CD4-positive, alpha-beta T cell (primary cell): ENCODE data around the gene TTC9B. TPM values are rescaled to one million over a fixed set of nuclear protein-coding genes. Genes with fewer than 3 reads are reported as not detected.

Experiments
- ATAC-seq: fragments of 200-7000 bp; cut with Tn5 transposase; one replicate; pipeline ENCODE4 v1.10.0; 2022; ENCODE audit warnings: mild to moderate bottlenecking; ENCODE audit not compliant: poor library complexity
- CTCF ChIA-PET: fragments of 350-600 bp; sonication (Branson Sonifier 250); formaldehyde crosslinking; loops from one replicate; lab custom pipeline; 2021; ENCODE audit warnings: antibody characterized with exemption, inconsistent platforms; lab: Charles Lee
- POLR2A ChIA-PET: fragments of 350-600 bp; sonication (Branson Sonifier 250); formaldehyde crosslinking; loops from one replicate; lab custom pipeline; 2021; ENCODE audit warnings: antibody characterized with exemption, inconsistent platforms; lab: Charles Lee
- DNase-seq, 14 experiments: peaks; one replicate each; pipeline ENCODE4 v3.0.0-alpha.2; 2013 to 2020; ENCODE audit warnings: mixed read lengths in 2 of 14
- H3K27ac ChIP-seq, 2 donors: one replicate each; pipeline versions ENCODE4 v1.5.1 to v1.7.0; 2013; ENCODE audit warnings: low read length in 2 of 2, low read depth in 1 of 2, mild to moderate bottlenecking in 1 of 2
- H3K27me3 ChIP-seq, 2 experiments: 1 replicate in 1 of 2; 2 replicates in 1 of 2; pipeline versions ENCODE4 v1.6.1 to v1.7.0; 2013; ENCODE audit warnings: low read length in 2 of 2, control low read depth in 1 of 2, mild to moderate bottlenecking in 1 of 2, moderate library complexity in 1 of 2; ENCODE audit not compliant: insufficient read depth in 2 of 2, control insufficient read depth in 1 of 2
- H3K36me3 ChIP-seq: one replicate; pipeline ENCODE4 v1.6.1; 2013; ENCODE audit warnings: low read length, control low read depth; ENCODE audit not compliant: insufficient read depth
- H3K4me1 ChIP-seq: one replicate; pipeline ENCODE4 v1.6.1; 2013; ENCODE audit warnings: low read length, control low read depth; ENCODE audit not compliant: insufficient read depth
- H3K4me3 ChIP-seq: one replicate; pipeline ENCODE4 v1.5.1; 2013; ENCODE audit warnings: mild to moderate bottlenecking, low read length, moderate library complexity
- H3K9me3 ChIP-seq, 2 experiments: 1 replicate in 1 of 2; 2 replicates in 1 of 2; pipeline versions ENCODE4 v1.6.1 to v1.7.0; 2013; ENCODE audit warnings: low read length in 2 of 2, mild to moderate bottlenecking in 2 of 2, control low read depth in 1 of 2, moderate library complexity in 1 of 2; ENCODE audit not compliant: control insufficient read depth in 1 of 2, insufficient read depth in 1 of 2
- H3K27ac Mint-ChIP-seq: one replicate; pipeline ENCODE4 v1.8.0; 2020; ENCODE audit warnings: mixed read lengths
- H3K27me3 Mint-ChIP-seq: one replicate; pipeline ENCODE4 v1.8.0; 2021; ENCODE audit warnings: mixed read lengths
- H3K36me3 Mint-ChIP-seq: one replicate; pipeline ENCODE4 v1.8.0; 2021; ENCODE audit warnings: low read depth, mixed read lengths
- H3K4me1 Mint-ChIP-seq: one replicate; pipeline ENCODE4 v1.8.0; 2021; ENCODE audit warnings: low read depth, mixed read lengths
- H3K4me3 Mint-ChIP-seq: one replicate; pipeline ENCODE4 v1.8.0; 2020; ENCODE audit warnings: mild to moderate bottlenecking, mixed read lengths
- H3K9me3 Mint-ChIP-seq: one replicate; pipeline ENCODE4 v1.8.0; 2020; ENCODE audit warnings: mixed read lengths
- CTCF ChIP-seq: fragments of 200-600 bp; IDR thresholded peaks from one replicate; pipeline ENCODE4 v1.8.0; 2022; ENCODE audit warnings: antibody characterized with exemption, mild to moderate bottlenecking
- intact Hi-C, 2 experiments: fragments of 100-400 bp; cut with DNase I in 1 of 2; cut with micrococcal nuclease in 1 of 2; formaldehyde crosslinking; loops; one replicate each; pipeline versions ENCODE4 v1.15.1 to v1.9.0; 2023 to 2025; cut with DNase I, micrococcal nuclease
- total RNA-seq, 174 experiments: library from RNA in 2 of 174; stranded (reverse) in 2 of 174; gene quantifications; one replicate each; pipeline ENCODE4 v1.2.3 and lab custom pipeline; 2021 to 2026

TTC9B gene
- total RNA-seq, 2 experiments from 2014 or later: not detected

GRCh38 chr19:40216777-40217026 is 1.5 kb downstream of the TTC9B start:
- no peak for ATAC-seq

GRCh38 chr19:40216013-40216776 is 2.0 kb downstream of the TTC9B start:
- H3K4me3 Mint-ChIP-seq: no peak overlapping the region
- intact Hi-C loops: no loop called here
- CTCF ChIA-PET: no interaction called here

More at GRCh38 chr19:40216777-40217026, 1.5 kb downstream of the TTC9B start:
- intact Hi-C loops: no loop called here
- POLR2A ChIA-PET: no interaction called here
- no peaks in the 10 kb centered on the region for H3K36me3 ChIP-seq
- H3K4me3 Mint-ChIP-seq: no peak overlapping the region
- H3K4me3 ChIP-seq: no peak overlapping the region
- H3K27me3 Mint-ChIP-seq: peaks cover 47% of the 10 kb centered on the region
- CTCF ChIA-PET: no interaction called here
- no peak overlapping the region for H3K27ac ChIP-seq
- no peak overlapping the region for H3K27ac Mint-ChIP-seq
- H3K4me1 ChIP-seq: peaks cover 9% of the 10 kb centered on the region
- TF ChIP-seq CTCF: no peak
- peaks cover 33 to 38% of the 10 kb centered on the region in 2 experiments for H3K27me3 ChIP-seq
- H3K9me3 Mint-ChIP-seq: no peaks in the 10 kb centered on the region
- H3K36me3 Mint-ChIP-seq: no peaks in the 10 kb centered on the region
- peaks cover under 1% of the 10 kb centered on the region for H3K4me1 Mint-ChIP-seq
- no peak for DNase-seq
- H3K9me3 ChIP-seq: peaks cover 0 to 9% of the 10 kb centered on the region in 2 experiments

DNA sequence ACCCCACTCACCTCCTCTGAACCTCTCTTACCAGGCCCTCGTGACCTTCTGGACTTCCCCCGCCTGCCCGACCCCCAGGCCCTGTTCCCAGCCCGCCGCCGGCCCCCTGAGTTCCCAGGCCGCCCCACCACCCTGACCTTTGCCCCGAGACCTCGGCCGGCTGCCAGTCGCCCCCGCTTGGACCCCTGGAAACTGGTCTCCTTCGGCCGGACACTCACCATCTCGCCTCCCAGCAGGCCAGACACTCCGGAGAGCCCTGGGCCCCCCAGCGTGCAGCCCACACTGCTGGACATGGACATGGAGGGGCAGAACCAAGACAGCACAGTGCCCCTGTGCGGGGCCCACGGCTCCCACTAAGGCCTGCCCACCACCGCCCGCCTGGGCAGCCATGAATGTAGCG is 3.2 kb downstream of the TTC9B start:
- TF ChIP-seq CTCF: no peak
- POLR2A ChIA-PET: no interaction called here
- H3K4me3 Mint-ChIP-seq: no peak overlapping the region

More at GRCh38 chr19:40216013-40216776, 2.0 kb downstream of the TTC9B start:
- Histone ChIP-seq H3K4me3 (no peak overlapping the region), H3K36me3 (no peaks in the 10 kb centered on the region), H3K27me3 (peaks cover 33 to 38% of the 10 kb centered on the region in 2 experiments), H3K9me3 (peaks cover 0 to 9% of the 10 kb centered on the region in 2 experiments), H3K4me1 (peaks cover 9% of the 10 kb centered on the region), H3K27ac (no peak overlapping the region)
- POLR2A ChIA-PET: no interaction called here
- no peak overlapping the region for H3K27ac Mint-ChIP-seq
- TF ChIP-seq CTCF: no peak
- DNase-seq (no peak), ATAC-seq (no peak)
- H3K27me3 Mint-ChIP-seq: peaks cover 44% of the 10 kb centered on the region
- H3K36me3 Mint-ChIP-seq: peaks cover 4% of the 10 kb centered on the region
- H3K9me3 Mint-ChIP-seq: no peaks in the 10 kb centered on the region
- H3K4me1 Mint-ChIP-seq: no peaks in the 10 kb centered on the region

More for the DNA sequence above, 3.2 kb downstream of the TTC9B start:
- Histone ChIP-seq H3K27ac (no peak overlapping the region), H3K36me3 (peaks cover 5% of the 10 kb centered on the region), H3K9me3 (peaks cover 0 to 9% of the 10 kb centered on the region in 2 experiments), H3K4me3 (no peak overlapping the region), H3K27me3 (peaks cover 30 to 37% of the 10 kb centered on the region in 2 experiments), H3K4me1 (peaks cover 9% of the 10 kb centered on the region)
- Mint-ChIP-seq H3K36me3 (peaks cover 13% of the 10 kb centered on the region), H3K9me3 (no peaks in the 10 kb centered on the region), H3K27ac (no peak overlapping the region), H3K4me1 (no peaks in the 10 kb centered on the region), H3K27me3 (peaks cover 36% of the 10 kb centered on the region)
- CTCF ChIA-PET: no interaction called here
- DNase-seq (no peak), ATAC-seq (no peak)
- intact Hi-C loops: no loop called here
